Vagina (tissue), 2 donors: ENCODE results near the gene TRAPPC5. TPM values are rescaled to one million over a fixed set of nuclear protein-coding genes. Genes with fewer than 3 reads are reported as not detected.

ENCODE experiments used
- DNase-seq, 2 donors: peaks; one replicate each; pipeline ENCODE4 v3.0.0-alpha.2; 2017; ENCODE audit errors: extremely low spot score in 2 of 2
- H3K27ac ChIP-seq: fragments of 200-600 bp; sonication (generic); one replicate; pipeline ENCODE4 v1.5.1; 2019
- H3K27me3 ChIP-seq: fragments of 200-600 bp; sonication (generic); one replicate; pipeline ENCODE4 v1.5.1; 2019
- H3K36me3 ChIP-seq, 2 donors: fragments of 200-600 bp; sonication (generic); one replicate each; pipeline ENCODE4 v1.5.1; 2017 to 2019
- H3K4me1 ChIP-seq: fragments of 200-600 bp; sonication (generic); one replicate; pipeline ENCODE4 v1.5.1; 2019
- H3K4me3 ChIP-seq, 2 donors: fragments of 200-600 bp; sonication (generic); 1 replicate in 1 of 2; 2 replicates in 1 of 2; pipeline ENCODE4 v1.5.1; 2016 to 2019
- H3K9me3 ChIP-seq: fragments of 200-600 bp; sonication (generic); one replicate; pipeline ENCODE4 v1.5.1; 2019
- CTCF ChIP-seq, 3 experiments: fragments of 450-650 bp in 2 of 3; fragments of 200-600 bp in 1 of 3; sonication (generic) in 1 of 3; IDR thresholded peaks; one replicate each; pipeline ENCODE4 v1.5.1; 2017 to 2019; ENCODE audit warnings: antibody characterized with exemption in 3 of 3, mild to moderate bottlenecking in 2 of 3, moderate library complexity in 2 of 3
- POLR2A ChIP-seq, 2 donors: fragments of 450-650 bp; IDR thresholded peaks; one replicate each; pipeline ENCODE4 v1.6.1; 2017; ENCODE audit warnings: antibody characterized with exemption in 2 of 2, mild to moderate bottlenecking in 2 of 2, moderate library complexity in 2 of 2
- POLR2AphosphoS5 ChIP-seq, 2 donors: sonication (generic); formaldehyde crosslinking; IDR thresholded peaks; one replicate each; pipeline ENCODE4 v1.9.0; 2017; ENCODE audit warnings: antibody characterized with exemption in 2 of 2, mild to moderate bottlenecking in 2 of 2, low read depth in 1 of 2; ENCODE audit not compliant: insufficient read depth in 1 of 2
- intact Hi-C: fragments of 100-400 bp; cut with DNase I; formaldehyde crosslinking; loops from one replicate; pipeline ENCODE4 v1.15.1; 2023
- total RNA-seq: library from RNA; depleted of rRNA; stranded (reverse); fragments of >200 nt; gene quantifications from one replicate; pipeline ENCODE4 v1.2.3, GENCODE V29; 2016

Gene TRAPPC5
- total RNA-seq, 1 donor from 2014 or later = 87.2 TPM

GRCh38 chr19:7706955-7707456 is 26.4 kb downstream of the TRAPPC5 start:
- H3K9me3 ChIP-seq = no peaks in the 10 kb centered on the region
- no peaks in the 10 kb centered on the region for H3K27me3 ChIP-seq
- no peak overlapping the region for H3K4me3 ChIP-seq
- intact Hi-C loops = no loop called here
- H3K27ac ChIP-seq = no peak overlapping the region
- H3K36me3 ChIP-seq = no peaks in the 10 kb centered on the region
- H3K4me1 ChIP-seq = no peaks in the 10 kb centered on the region
- no peak for DNase-seq
- TF ChIP-seq POLR2A (IDR thresholded peaks at IDR 0.05) = no peak
- TF ChIP-seq CTCF (IDR thresholded peaks at IDR 0.05) = no peak

GRCh38 chr19:7709932-7710460 is 29.4 kb downstream of the TRAPPC5 start:
- no peaks in the 10 kb centered on the region for H3K4me1 ChIP-seq
- TF ChIP-seq POLR2A (IDR thresholded peaks at IDR 0.05) = no peak
- no peak for TF ChIP-seq POLR2AphosphoS5 (IDR thresholded peaks at IDR 0.05; ENCODE audit: insufficient read depth in 1 of 2, low read depth in 1 of 2)
- no peak for TF ChIP-seq CTCF (IDR thresholded peaks at IDR 0.05)
- no peak overlapping the region for H3K4me3 ChIP-seq
- no peaks in the 10 kb centered on the region for H3K9me3 ChIP-seq
- no peak overlapping the region for H3K27ac ChIP-seq
- DNase-seq = no peak
- no peaks in the 10 kb centered on the region for H3K27me3 ChIP-seq
- H3K36me3 ChIP-seq = no peaks in the 10 kb centered on the region
- intact Hi-C loops = no loop called here

GRCh38 chr19:7710616-7711015 is 30.0 kb downstream of the TRAPPC5 start:
- H3K9me3 ChIP-seq = no peaks in the 10 kb centered on the region
- intact Hi-C loops = no loop called here
- H3K27ac ChIP-seq = no peak overlapping the region
- DNase-seq = no peak
- H3K4me3 ChIP-seq = no peak overlapping the region
- no peaks in the 10 kb centered on the region for H3K27me3 ChIP-seq
- H3K36me3 ChIP-seq = no peaks in the 10 kb centered on the region
- H3K4me1 ChIP-seq = no peaks in the 10 kb centered on the region
- no peak for TF ChIP-seq POLR2AphosphoS5 (IDR thresholded peaks at IDR 0.05; ENCODE audit: insufficient read depth in 1 of 2, low read depth in 1 of 2)
- TF ChIP-seq POLR2A (IDR thresholded peaks at IDR 0.05) = no peak
- TF ChIP-seq CTCF (IDR thresholded peaks at IDR 0.05) = no peak

GRCh38 chr19:7715671-7716070 is 35.0 kb downstream of the TRAPPC5 start:
- Histone ChIP-seq H3K27ac (no peak overlapping the region), H3K4me1 (no peaks in the 10 kb centered on the region), H3K36me3 (no peaks in the 10 kb centered on the region), H3K9me3 (no peaks in the 10 kb centered on the region), H3K4me3 (no peak overlapping the region), H3K27me3 (no peaks in the 10 kb centered on the region)
- intact Hi-C loops = no loop called here
- TF ChIP-seq CTCF (IDR thresholded peaks at IDR 0.05) = no peak
- TF ChIP-seq POLR2AphosphoS5 (IDR thresholded peaks at IDR 0.05; ENCODE audit: insufficient read depth in 1 of 2, low read depth in 1 of 2) = no peak
- DNase-seq = no peak

GRCh38 chr19:7716762-7717161 is 36.1 kb downstream of the TRAPPC5 start:
- DNase-seq = no peak
- intact Hi-C loops = no loop called here
- no peak for TF ChIP-seq POLR2A (IDR thresholded peaks at IDR 0.05)
- no peak for TF ChIP-seq POLR2AphosphoS5 (IDR thresholded peaks at IDR 0.05; ENCODE audit: insufficient read depth in 1 of 2, low read depth in 1 of 2)
- TF ChIP-seq CTCF (IDR thresholded peaks at IDR 0.05) = no peak
- Histone ChIP-seq H3K27ac (no peak overlapping the region), H3K4me1 (no peaks in the 10 kb centered on the region), H3K9me3 (no peaks in the 10 kb centered on the region), H3K27me3 (no peaks in the 10 kb centered on the region), H3K4me3 (no peak overlapping the region), H3K36me3 (no peaks in the 10 kb centered on the region)
